ENCODE results near the gene ACOXL.

Gene ACOXL

DNA sequence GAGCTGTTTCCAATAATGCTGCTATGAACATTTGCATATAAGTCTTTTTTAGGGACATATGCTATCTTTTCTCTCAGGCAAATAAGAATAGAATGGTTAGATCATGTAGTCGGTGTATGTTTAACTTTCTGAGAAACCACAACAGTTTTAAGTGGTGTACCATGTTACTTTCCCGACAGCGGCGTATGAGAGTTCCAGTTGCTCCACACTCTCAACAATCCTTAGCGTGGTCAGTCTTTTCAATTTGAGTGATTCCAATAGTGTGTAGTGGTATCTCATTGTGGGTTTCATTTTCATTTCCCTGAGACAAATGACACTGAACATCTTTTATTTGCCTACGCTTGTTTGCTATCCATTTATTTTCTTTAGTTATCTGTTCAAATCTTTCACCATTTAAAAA, 149.5 kb downstream of the ACOXL start:
- no peak for DNase-seq

DNA sequence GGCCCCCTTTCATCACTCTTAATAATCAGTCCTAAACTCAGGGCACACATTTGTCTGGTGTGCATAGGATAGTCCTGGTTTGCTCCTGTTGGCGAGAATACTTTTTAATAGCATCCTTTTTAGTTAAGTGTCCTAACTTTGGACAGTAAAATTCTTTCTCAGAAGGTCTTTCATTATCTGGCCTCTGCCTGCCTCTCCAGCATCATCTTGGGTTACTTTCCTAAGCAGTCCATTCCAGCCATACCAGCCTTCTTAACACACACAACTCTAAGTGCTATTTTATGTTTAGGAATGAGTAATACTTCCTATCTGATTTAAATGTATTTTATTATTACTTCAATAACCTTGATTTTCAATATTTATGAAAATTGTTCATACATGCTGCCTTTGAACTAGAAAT, 151.0 kb downstream of the ACOXL start:
- no peak for DNase-seq

DNA sequence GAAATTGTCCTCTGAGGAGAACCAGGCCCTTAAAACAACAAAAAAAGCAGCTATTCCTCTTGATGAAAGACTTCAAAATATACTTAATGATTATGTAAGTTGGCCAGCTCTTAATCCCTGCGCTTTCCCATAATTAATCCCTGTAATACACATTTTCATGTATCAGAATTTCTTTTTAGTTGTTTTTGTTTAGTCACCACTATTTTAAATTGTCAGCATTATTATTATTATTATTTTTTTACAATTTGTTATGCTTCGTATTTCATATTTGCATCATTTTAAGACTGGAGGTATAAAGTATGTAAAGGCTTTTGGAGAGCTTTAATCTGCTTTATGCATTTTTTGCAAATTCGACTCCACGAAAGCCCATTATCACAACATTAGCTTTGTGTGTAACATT, 152.9 kb downstream of the ACOXL start:
- DNase-seq: no peak

DNA sequence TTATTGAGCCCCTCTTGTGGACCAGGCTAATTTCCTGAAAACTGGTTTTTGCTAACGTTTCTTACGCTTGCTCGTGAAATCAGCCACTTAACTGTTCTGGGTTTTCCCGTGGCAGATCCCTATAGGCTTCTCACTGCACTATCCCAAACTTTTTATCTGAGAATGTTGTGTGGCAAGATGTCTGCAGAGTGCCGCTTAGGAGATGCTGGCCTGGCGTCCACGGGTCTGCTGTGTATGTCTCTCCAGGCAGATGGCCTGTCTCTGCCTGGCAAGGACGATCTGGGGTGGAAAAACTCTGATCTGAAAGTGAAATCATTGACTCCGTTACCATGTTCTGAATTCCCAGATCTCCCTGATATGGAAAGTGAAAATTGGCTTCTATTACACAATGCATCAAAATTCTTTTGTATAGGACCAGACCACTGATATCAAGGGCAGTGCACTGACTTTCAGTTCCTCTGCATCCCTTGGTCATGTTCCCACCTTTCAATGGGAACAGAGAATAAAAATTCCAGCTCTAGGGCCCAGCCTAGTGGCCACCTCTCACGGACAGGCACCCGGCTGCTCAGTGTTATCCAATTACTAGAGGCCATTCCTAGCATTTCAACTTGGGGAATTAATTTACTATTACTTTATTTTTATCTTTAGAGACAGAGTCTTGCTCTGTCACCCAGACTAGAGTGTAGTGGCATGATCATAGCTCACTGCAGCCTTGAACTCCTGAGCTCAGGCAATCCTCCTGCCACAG, 154.6 kb downstream of the ACOXL start:
- no peak for DNase-seq

DNA sequence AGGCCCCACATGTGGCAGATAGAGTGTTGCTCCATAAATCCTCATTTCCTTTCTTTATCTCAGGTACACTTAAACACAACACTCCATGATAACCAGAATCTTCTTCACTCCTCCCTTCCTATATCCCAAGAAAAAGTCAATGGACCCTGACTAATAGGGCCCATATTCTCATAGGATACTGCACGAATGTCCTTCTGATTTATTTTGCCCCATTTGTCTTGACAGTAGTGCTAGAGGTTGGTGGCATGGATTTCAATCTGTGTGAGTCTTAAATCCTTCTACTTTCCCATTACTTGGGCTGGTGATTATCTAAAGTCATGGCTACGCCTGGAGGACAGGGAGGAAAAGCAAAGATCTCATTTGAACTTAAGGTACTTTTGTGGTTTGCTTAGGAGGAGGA, 156.0 kb downstream of the ACOXL start:
- no peak for DNase-seq

DNA sequence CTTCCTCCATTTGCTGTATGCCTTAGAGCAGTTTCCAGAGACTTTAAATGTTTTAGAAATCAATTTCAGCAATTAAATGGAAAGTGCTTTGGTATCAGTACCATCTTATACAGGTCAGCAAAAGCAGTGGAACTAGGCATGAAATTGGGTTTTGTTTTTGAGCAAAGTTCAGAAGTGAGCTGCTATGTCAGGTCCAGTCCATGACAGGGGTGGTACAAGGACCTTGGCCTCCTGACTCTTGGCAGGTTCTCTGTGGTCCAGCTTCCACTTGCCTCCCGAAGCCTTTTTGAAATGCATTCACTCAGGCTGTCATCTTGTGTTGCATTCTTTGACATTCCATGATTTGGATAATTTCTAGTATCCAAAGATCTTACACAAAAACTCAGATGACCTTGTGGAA, 159.3 kb downstream of the ACOXL start:
- DNase-seq: no peak

DNA sequence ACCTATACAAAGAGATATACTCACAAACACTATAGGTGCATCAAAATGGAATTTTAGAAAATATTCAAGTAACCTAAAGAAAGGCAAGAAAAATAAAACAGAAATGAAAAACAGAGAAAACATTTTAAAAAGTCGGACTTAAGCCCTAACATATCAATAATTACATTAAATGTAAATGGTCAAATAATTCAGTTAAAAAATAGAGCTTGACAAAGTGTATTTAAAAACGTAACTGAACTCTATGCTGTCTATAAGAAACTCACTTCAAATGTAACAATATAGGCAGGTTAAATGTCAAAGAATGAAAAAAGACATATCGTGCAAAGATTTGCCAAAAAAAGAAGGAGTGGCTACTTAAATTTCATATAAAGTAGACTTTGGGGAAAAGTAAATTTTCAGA, 163.9 kb downstream of the ACOXL start:
- no peak for DNase-seq

DNA sequence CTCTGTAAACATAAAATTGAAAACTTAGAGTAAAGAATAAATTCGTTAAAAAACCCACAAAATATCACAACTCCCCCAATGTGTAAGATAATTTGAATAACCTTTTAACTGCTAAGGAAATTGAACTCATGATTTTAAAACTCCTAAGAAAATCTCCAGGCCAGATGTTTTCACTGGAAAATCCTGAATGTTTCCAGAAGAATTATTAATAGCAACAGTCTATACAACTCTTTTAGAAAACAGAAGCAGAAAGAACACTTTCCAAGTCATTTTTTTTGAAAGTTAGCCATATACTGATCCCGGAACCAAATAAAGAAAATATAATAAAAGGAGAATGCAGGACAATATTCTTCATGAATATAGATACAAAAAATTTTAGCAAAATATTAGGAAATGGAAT, 165.6 kb downstream of the ACOXL start:
- no peak for DNase-seq

DNA sequence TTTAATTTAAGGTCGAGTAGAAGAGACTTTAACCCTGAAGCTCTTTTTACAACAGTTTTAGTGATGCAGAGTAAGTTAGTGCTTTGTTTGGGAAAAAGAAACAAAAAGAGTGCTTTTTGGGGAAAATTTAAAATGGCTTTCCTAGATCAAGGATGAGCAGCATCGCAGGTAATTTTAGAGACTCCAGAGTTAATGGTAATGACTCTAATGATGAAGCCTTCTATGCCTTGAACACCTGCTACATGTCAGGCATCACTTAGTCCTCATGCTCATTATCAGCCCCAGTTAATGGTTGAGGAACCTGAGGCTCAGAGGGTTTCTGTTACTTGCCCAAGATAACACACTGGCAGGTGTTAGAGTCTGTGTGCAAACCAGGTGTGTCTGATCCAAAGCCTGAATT, 167.8 kb downstream of the ACOXL start:
- no peak for DNase-seq

DNA sequence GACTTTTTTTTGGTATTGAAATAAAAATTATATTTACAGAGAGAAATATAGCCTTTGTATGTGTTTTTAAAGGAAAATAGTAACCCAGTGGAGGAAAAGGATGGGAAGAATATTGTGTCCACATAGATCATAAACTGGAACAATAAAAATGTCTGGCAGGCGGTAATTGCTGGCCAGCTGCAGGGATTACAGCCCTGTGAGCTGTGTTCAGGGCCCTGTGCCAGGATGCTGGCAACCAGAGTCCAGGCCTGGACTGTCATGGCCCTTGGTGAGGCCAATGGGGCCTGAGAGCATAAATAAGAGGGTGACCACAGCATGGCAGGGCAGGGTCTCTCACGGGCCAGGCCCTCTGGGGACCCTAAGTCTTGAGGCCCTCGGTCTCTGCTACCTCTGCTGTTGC, 171.2 kb downstream of the ACOXL start:
- DNase-seq: no peak

DNA sequence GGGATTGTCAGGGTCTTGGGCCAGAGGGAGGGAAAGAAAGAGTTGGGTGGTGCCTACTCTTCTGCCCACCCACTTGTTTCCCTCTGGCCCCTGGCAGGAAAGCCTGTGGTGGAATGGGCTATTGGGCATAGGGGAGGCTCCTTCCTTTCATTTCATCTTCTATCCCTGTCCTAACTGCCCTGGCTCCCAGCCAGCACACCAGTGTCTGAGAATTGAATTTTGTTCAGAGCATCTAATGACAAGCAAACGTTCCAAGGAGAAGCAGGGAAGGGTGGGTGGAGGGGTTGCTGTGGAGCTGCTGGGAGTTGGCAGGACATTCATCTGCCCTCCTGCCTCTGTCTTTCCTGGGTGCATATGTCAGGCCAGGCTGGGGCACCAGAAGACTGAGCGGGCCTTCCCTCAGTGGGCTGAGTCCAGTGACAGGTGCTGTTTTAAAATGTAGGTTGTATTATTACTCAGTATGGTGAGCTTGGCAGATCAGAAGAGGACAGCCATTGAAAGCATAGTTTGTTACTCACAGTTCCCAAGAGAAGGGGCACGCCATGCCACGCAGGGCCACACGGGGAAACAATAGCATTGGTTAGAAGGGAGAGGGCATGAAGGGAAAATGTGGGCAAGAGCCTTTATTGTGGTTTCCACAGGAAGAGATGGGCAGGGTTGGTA, 171.9 kb downstream of the ACOXL start:
- no peak for DNase-seq

DNA sequence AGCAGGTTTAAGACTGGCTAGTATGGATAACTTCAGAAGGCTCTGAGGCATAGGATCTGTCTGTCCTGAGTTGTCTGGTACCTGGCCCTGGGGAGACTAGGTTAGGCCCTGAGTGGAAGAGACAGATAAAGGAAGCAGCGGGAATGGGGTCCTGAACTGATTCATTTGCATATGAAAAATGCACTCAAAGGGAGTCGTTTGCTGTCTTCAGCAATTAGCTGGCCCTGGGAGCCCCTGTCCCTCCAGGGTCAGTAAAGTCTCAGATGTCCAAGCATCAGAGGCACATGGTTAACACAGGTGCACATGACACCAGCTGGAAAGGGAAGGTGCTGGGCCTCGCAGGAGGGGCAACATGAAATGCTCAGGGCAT, 172.4 kb downstream of the ACOXL start:
- no peak for DNase-seq

DNA sequence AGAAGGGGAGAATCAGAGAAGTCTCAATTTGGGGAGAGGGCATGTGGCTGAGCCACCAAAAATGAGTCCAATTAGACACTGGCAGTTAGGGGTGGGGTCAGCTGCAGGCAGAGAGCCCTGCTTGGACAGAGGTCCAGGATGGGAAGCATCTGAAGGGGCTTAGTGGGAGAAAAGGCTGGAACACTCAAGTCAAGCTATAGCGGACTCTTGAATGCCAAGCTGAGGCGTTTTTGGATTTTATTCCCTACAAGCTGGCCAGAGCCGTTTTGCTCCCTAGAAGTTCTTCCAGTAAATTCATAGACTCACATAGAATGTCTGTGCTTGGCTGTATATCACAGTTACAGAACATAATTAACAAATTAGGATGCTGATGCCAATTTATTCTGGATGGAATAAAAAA, 172.8 kb downstream of the ACOXL start:
- DNase-seq: no peak

DNA sequence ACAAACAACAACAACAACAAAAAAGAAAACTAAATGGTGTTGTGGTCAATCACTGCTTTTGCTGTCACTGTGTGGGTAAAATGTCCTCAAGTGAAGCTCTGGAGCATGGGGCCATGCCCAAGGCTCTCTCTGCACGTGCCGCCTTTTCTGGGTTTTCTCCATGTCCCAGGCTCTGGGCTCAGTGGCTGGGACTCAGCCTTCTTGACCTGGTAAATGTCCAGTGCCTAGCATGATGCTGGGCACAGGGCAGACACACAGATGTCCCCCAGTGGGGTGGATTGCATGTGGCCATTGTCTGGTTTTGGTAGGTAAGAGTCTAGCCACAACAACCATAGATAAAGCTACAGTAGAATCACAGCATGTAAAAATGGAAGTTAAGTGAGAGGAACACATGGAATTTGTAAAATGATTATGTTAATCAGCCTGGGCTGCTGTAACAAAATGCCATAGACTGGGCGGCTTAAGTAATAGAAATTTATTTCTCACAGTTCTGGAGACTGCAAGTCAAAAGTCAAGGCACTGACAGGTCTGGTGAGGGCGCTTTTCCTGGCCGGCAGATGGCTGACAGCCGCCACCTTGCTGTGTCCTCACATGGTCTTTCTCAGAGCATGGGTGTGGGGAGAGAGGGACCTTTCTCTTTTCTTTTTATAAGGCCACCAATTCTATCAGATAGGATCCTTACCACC, 174.4 kb downstream of the ACOXL start:
- DNase-seq: no peak

DNA sequence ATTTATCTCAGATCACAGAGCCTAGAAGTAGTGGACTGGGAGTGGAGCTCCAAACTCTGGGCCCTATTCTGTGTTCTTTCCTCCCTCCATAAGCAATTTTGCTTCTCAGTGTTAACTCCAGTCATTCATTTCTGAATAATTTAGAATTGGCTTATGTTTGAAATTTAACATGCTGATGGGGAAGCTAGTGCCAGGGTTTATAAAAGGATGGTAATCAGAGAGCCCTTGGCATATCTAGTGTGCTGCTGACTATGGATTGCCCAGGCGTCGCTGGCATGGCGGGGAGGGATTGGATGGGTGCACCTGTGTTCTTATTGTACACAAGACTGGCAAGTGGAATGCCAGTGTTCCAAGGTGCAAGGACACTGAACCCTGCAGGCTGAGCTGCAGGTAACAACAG, 177.1 kb downstream of the ACOXL start:
- DNase-seq: no peak

DNA sequence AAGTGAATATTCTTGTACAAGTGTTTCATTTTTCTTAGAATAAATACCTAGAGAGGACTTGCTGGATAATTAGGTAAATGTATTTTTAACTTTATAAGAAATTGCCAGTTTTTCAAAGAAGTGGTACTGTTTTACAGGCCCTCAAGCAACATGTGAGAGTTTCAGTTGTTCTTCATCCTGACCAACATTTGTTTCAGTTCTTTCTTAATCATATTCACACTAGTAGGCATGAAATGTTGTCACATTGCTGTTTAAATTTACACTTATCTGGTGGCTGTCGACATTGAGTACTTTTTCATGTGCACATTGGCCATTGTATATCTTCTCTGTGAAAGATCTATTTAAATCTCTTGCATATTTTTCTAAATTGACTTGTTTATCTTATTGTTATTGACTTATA, 178.1 kb downstream of the ACOXL start:
- no peak for DNase-seq

DNA sequence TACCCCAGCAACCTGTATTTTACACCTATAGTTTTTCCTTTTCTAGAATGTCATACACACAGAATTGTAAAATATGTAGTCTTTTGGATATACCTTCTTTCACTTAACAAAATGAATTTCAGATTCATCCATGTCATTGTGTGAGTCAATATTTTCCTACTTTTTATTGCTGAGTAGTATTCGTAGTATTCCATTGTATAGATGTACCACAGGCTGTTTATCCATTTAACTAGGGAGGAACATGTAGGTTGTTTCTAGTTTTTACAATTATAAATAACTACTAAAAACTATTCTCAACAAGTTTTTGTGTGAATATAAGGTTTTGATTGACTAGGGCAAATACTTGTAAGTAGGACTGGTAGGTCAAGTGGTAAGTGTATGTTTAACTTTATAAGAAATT, 187.4 kb downstream of the ACOXL start:
- no peak for DNase-seq

DNA sequence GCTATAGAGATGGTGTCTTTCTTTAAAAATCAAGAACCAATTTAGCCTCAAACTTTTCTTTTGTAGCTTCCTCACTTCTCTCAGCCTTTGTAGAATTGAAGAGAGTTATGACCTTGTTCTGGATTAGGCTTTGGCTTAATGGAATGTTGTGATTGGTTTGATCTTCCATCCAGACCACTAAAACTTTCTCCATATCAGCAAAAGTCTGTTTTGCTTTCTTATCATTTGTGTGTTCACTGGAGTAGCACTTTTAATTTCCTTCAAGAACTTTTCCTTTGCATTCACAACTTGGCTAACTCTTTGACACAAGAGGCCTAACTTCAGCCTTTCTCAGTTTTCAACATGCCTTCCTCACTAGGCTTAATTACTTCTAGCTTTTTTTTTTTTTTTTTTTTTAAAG, 193.1 kb downstream of the ACOXL start:
- no peak for DNase-seq

DNA sequence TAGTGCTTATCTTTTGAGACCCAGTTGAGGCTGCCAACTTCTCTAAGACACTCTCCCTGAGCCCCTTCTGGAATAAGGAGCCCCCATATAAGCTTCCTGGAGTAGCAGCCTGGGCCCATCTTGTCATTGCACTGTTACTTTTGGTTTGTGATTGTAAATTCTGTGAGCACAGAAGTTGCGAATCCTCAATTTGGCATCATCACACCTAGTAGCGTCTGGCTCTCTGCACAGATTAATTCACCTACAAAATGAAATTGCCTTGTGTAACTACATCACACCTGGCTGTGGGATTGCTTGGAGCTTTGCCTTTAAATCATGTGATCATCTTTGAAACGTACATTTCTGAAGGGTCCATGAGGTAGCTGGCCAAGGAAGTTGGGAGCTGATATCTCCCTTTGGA, 195.2 kb downstream of the ACOXL start:
- DNase-seq: no peak

DNA sequence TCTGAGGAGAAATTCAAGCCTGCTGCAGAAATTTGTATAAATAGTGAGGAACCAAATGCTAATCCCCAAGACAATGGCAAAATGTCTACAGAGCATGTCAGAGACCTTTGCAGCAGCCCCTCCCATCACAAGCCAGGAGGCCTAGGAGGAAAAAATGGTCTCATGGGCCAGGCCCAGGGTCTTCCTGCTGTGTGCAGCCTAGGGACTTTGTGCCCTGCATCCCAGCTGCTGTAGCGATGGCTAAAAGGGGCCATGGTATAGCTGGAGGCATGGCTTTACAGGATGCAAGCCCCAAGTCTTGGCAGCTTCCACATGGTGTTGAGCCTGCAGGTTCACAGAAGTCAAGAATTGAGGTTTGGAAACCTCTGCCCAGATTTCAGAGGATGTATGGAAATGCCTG, 197.2 kb downstream of the ACOXL start:
- no peak for DNase-seq

DNA sequence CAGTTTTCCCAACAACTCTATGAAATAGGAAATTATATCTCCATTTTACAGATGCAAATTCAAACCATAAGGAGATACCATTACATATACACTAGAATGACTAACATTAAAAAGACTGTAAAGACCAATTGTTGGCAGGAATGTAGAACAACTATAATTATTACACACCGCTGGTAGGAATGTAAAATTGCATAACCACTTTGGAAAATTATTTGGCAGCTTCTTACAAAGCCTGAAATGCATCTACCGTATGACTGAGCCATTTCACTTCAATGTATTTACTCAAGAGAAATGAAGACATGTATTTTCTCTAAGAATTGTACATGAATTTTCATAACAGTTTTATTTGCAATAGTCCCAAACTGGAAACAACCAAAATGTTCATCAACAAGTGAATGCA, 199.3 kb downstream of the ACOXL start:
- DNase-seq: no peak

DNA sequence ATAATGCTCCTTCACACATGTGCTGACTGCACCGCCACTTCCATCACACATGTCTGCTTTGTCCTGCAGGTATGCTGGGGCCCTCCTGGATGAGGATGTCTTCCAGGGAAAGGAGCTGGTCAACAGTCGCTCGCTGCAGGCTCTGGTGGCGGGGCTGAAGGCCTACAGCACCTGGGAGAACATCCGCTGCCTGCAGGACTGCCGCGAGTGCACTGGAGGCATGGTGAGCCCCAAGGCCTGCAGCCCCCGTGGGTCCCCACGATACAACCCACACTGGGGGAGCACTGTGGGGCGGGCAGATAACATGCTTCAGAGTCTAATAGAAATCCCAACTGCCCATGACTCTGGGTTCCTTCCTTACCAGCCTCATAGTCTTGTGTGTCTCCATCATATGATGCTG, 201.0 kb downstream of the ACOXL start:
- DNase-seq: no peak

DNA sequence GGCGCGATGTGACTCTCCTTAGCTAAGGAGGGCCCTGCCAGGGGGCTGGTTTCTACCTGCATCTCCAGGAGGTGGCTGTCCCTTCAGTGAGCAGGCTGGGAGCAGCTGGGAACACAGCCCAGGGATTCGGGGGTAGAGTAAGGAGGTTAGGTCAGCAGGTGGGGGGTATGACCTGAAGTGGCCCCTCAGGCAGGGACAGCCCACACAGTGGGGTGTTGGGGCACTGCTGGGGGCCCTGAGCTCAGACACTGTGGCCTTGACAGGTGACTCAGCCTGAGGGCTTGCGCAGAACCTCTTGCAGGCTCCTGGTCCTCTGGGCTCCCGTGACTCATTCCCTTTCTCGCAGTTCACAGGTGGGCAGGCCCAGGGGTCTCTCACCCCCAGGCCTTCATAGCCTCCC, 202.6 kb downstream of the ACOXL start:
- no peak for DNase-seq

DNA sequence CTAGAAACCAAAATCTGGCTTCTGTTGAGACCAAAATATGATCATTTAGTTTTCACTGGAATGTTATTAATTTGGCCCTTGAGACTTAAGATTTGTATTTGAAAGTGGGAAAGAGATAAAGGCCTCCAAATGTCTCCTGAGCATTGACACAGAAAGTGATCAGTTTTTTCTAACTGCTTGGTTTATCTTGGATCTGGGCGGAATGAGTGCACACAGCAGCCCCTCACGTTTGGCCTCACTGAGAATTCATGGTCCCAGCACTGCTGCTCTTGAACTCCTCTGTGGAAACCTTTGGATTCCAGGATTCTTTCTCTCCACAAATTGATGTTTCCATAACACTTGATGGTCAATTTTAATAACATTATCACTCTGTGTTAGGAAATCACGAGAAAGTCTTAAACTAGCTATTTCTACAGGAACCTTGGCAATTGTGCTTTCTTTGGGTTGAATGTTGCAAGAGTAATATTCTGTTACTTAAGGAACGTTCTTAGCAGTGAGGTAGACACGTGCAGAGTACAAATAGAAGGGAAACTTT, 208.1 kb downstream of the ACOXL start:
- DNase-seq: no peak

Measured in CD4-positive, alpha-beta T cell treated with Interferon gamma for 1 hour (primary cell).